NCI-H748 treated with DMSO at 0.1 percent for 48 hours (cell line): Measurements from ENCODE around the gene TBXT.
"Not testable (repeated sequence)": the region's sequence is repeated elsewhere in the genome, so short reads cannot be mapped to it uniquely, and the experiment has no call there.

Experiments used
- DNase-seq: peaks from one replicate; lab custom pipeline; 2025; lab: John Stamatoyannopoulos, UW

The TBXT gene

DNA sequence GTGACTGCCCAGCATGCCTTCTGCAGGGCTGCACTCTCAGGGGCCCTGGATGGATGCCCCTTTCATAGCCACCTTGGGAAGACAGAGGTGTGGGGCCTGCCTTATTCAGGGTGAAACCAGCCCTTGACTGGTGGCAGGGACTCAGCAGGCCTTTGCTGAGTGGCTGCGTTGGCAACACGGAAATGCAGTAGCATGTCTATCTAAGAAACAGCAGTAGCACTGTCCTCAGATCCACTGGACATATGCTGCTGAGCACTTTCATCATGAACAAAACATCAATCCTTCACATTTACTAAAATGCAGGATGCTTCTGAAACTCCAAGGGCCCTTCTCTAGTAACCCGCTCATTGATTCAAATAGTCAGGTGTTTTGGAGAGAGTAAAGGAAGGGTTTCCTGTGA lies 4.9 kb upstream of the TBXT start:
- no peak for DNase-seq

DNA sequence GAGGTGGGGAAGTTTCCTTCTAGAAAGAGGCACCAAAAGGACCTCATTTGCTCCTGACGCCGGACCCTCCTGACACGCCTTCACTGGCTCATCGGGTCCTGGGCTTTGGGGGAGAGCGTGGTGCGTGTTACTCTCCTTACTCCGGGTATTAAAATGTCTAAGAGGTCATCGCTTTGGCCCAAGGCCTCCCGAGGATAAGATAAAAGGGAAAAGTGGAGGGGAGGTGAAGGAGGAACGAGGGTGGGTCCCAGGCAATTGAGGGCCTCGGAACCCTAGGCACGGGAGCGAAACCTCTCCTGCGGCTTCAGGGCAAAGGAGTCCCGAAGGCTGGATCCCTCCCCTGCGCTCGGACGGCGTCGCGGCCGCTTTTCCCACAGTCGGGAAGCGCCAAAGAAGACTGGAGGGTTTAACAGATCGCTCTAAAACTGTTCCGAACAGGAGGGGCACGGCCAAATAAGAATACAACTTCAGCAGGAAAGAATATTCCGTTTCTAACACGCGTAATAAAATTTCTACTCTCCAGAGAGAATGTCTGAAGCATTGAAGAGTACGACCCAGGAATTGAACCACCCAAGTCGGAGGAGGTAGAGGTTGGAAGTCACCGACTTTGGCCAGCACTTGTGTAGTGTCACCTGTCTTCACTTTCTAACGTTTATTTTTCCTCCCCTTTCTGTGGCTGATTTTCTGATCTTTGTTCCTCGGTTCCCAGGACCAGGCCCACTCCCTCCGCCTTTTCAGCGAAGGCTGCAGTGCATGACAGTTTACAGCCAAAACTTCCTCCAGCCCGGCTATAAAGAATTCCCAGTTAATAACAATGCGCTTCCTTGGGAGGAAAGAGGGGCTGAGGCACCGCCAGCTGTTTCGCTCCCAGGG lies 2.1 kb upstream of the TBXT start:
- no peak for DNase-seq

DNA sequence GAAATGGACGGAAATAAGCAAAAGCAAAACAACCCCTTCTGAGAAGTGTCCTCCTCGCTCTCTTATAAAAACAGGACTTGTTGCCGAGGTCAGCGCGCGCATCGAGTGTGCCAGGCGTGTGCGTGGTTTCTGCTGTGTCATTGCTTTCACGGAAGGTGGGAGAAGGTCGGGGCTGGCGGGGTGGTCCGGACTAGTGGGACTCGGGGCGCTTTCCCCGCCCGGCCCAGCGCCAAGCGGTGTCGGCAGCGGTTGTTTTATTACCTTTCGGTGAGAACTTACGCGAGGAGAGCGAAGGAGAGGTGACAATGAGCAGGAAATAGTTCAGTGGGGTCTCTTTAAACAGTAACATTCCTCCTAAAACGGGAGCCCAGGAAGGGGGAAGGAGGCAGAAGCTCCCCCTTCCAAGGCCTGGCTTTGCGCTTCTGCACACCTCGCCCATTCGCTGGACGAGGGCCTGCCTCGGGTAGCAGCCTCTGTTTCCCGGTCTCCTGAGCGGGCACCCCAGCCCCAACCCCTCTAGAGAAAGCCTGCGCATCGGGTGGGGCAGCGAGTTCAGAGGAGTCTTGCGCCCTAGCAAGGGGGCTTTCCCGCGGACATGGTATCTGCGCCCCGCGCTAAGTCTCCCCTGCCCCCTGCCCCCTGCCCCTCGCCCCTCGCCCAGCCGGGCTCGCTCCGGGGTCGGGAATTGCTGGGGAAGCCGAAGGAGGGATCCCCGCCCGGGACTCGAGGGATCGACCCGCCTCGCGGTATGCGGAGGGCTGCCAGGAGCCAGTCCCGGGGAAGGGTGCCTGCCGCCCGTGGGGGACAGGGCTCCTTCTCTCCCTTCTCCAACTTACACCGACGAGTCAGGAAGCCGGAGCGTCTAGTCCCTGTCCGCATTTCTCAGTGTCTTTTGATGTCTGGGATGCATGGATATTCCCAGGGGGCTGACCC lies 1.2 kb upstream of the TBXT start:
- no peak for DNase-seq

DNA sequence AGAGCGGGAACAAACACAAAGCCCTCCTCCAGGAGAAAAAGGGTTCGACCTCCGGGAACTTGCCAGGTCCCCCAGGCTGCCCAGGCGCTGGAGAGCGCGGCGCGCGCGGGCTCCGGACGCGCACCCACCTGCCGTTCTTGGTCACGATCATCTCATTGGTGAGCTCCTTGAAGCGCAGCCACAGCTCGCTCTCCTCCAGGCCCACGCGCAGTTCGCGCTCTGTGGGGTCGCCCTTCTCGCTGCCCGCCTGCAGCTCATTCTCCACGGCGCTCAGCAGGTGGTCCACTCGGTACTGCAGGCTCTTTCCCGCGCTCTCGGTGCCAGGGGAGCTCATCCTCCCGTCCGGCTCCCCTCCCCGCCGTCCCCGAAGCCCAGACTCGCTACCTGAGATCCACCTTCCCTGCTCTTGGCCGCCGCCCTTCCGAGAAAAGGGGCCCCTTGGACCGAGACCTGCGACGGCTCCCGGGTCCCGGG lies 356 bp downstream of the TBXT start:
- no peak for DNase-seq

DNA sequence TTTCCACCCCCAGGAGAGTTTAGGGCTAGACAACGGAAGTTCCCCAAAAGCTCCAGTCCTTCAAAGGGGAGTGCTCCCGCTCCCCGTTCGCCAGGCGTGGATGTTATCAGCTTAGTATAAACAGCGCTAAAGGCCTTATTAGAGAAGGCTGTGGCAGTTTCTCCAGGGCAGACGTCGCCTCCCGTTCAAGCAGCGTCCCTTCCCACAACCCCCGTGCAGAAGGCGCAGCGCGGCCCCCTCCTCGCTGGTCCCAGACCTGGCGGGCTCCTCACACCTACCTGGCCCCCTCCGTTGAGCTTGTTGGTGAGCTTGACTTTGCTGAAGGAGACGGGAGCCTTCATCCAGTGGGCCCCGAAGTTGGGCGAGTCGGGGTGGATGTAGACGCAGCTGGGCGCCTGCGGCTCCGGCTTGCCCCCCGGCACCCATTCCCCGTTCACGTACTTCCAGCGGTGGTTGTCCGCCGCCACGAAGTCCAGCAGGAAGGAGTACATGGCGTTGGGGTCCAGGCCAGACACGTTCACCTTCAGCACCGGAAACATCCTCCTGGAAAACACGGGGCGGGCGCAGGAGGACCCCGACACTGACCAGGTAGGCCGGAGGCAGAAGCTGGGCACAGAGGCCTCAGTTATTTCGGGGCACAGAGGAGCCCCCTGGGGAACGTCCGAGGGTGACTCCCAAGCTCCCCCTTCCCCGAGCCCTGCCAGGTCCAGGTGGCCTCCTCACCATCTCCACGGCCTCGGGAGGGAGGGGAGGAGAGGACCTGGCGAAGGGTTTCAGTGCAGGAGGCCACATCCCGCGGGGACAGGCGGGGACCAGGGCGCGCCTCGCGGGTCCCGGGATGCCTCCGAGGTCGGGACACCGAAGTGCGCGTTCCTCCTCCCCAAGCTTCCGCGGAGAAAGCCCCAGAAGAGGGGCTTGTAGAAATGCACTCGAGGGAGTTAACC lies 1.1 kb downstream of the TBXT start:
- DNase-seq = no peak

DNA sequence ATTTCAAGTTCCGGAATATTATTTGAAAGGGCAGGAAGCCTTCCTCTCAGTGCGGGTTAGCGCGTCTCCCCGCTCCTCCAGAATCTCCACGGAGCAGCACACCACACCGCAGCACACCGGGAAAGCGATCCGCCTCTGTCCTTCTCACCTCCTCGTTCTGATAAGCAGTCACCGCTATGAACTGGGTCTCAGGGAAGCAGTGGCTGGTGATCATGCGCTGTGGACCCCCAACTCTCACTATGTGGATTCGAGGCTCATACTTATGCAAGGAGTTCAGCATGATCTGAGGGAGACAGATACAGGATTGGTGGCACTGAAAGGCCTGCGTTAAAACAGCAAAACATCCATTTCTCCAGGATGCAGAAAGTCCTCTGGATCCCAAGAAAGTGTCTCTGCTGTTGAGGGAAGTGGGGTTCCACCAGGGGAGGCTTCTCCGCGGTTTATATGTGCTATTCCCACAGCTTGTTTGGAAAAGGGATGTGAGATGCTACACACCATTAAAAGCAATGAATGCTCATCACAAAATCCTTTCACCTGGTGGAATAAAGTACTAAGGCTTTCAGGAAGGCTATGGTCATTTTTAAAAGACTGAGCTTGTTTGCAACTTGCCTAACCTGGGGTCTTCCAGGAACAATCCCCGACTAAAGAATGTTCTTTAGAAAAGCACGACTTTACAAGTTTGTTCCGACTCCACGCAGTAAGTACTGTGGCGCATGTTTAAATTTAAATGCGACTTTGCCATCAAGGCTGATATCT lies 1.9 kb downstream of the TBXT start:
- DNase-seq = no peak

DNA sequence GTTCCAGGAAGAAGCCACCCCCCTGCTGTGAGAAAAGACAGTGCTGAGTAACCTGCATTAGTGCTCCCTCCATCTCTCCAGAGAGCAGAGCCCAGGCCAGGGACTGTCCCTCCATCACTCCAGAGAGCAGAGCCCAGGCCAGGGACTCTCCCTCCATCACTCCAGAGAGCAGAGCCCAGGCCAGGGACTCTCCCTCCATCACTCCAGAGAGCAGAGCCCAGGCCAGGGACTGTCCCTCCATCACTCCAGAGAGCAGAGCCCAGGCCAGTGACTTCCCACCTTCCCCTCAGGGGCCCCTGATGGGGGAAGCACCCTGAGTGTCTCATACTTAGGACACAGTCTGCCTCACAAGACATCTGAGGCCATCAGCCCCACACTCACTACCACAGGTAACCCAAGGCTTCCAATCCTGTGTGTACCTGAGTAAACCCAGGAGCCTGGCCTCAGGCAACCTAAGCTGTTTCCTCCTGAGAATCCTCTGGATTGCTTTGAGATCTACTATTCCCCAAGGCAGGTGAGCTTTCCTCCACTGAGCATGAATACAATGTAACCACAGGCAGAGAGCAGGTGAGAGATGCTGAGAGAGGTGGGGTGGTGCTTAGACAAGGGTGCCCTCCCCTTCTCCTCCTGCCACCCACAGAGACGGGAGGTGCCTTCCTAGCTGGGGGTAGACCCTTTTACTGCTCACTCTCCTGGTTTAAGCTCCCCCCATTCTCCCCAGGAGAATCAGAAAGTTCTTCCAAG lies 4.9 kb downstream of the TBXT start:
- DNase-seq = no peak

DNA sequence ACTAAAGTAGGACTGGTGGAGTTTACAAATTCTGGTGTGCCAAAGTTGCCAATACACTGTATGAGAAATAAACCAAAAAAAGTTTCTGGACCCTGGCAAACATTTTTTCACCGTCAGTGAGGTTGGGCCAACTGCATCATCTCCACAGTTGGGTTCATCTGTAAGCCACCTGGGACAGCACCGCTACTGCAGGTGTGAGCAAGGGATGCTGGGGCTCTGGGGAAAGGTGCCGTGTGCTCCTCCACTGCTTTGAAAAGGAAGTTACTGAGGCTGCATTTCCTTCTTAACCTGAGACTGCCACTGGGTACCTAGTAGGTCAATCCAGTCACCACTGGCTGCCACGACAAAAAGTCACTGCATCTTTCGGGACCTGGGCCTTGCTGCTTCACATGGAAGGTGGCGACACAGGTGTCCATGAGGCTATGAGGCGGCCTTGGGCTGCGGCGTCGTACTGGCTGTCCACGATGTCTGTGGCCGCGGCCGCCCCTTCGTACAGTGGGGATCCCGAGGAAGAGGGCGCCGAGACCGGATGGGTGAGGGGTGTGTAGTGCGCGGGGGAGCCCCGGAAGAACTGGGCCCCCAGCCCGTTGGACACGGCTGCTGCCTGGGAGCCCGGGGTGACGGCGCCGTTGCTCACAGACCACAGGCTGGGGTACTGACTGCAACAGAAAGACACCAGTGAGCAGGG lies 9.6 kb downstream of the TBXT start:
- DNase-seq = no peak

DNA sequence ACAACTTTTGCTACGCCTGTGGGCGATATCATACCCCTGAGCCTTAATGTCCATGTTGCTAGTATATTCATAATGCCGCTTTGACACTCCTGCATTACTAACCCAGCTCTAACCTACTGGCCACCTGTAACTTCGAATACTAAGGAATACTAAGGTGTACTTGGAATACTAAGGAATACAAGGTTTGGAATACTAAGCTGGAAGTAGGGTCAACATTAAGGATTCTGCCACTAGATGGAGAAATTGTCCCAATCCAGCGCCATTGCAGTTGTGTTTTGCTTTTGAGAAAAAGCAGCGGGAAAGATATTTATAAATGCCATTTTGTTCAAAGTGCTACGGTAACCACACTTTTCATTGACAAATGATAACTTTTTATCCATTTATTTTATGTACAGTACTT lies 10.7 kb downstream of the TBXT start:
- peak; percentile 17 for DNase-seq

DNA sequence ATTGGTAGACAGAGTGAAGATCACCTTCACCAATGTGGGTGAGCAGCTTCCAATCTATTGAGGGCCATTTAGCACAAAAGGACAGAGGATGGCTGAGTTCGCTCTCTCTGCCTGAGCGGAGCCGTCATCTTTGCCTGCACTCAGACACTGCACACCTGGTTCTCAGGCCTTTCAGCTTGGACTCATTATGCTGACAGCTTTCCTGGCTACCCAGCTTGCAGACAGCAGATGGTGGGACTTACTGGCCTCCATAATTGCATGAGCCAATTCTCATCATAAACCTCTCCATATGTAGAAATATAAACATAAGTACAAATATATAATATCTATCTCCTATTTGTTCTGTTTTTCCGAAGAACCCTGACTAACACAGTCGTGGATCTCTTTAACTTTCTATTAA lies 13.7 kb downstream of the TBXT start:
- peak; percentile 30 for DNase-seq

DNA sequence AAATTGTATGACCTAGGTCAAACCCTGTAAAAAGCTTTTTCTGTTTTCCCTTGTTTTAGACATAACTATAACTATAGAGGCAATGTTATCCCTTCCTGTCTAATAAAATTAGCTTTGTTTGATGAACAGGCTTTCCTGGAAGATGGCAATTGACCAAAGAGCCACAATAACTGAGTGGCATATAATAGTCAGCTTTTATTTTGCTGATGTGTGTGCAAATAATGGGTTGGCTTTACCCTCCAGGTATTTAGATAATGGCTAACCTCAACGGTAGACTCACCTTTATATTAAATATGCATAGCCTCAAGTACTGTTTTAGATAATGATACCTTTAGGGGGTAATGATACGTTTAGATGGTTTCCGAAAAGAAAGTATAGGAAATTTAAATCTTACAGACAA lies 15.0 kb downstream of the TBXT start:
- peak; percentile 86 for DNase-seq

DNA sequence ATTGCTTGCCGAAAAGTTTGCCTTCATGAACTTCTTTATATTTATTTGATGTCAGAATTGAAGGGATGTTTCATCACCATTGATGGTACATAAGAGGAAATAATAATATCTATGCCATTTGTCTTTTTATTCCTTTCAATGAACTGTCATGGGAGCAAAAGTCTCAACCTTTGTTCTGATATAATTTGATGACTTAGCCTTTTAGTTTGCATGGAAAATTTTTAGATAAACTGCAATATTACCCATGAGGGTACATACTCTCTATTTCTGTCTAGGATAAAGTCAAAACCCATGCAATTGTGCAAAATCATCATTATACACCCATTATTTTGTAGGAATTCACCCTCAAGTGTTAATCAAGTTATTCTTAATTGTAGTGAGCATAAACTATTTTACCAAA lies 15.9 kb downstream of the TBXT start:
- no peak for DNase-seq

DNA sequence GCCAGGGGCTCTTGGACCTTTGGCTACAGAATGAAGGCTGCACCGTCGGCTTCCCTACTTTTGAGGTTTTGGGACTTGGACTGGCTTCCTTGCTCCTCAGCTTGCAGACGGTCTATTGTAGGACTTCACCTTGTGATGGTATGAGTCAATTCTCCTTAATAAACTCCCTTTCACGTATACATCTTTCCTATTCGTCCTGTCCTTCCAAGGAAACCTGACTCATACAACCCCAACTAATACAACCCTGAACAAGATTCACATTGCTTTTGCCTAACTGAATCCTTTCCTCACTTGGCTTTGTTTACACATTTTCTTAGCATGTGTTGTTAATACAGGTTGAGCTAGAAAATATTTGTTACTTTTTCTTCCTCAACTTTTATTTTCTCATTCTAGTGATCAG lies 21.9 kb downstream of the TBXT start:
- DNase-seq = no peak

DNA sequence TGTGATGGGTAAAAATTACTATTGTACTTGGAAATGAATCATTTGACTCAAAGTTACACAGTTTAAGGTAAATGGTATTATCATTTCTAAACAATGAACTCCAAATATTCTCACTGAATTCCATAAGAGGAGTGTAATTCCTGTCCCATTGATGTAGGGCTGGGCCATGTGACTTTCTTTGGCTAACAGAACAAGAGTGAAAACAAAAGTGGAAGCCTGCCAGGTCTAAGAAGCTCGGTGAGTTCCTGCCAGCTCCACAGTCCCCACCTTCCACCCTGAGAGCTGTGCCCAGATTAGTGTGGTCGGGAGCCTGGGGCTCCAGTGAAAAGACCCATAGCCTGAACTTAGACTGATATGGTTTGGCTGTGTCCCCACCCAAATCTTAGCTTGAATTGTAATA lies 24.6 kb downstream of the TBXT start:
- DNase-seq = no peak

DNA sequence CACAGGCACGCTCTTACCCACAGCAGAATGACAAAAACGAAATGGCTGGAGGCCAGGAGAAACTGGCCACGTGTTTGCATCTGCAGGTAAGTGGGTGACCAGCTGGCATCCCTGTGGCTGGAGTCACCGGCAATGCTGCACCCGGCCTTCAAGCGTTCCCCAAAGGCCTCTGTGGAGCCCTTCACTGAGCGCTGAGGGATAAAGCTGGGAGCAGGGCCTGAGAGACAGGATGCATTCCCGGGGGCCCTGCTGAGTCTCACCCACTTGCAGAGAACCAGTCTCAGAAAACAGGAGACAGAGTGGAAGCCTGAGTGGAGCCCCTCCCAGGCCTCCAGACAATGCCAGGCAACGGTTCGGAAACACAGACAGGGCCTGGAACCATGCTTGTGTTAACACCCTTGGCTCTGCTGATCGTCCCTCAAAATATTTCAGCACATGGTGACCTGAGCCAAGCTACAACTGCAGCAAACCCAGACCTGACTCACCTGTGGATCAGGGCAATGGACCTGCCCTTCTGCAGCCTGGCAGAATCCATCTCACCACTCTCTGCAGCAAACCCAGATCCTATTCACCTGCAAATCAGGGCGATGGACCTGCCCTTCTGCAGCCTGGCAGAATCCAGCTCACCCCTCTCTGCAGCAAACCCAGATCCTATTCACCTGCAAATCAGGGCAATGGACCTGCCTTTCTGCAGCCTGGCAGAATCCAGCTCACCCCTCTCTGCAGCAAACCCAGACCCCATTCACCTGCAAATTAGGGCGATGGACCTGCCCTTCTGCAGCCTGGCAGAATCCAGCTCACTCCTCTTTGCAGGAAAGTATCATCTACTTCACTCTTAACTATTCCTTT lies 39.8 kb downstream of the TBXT start:
- no peak for DNase-seq

DNA sequence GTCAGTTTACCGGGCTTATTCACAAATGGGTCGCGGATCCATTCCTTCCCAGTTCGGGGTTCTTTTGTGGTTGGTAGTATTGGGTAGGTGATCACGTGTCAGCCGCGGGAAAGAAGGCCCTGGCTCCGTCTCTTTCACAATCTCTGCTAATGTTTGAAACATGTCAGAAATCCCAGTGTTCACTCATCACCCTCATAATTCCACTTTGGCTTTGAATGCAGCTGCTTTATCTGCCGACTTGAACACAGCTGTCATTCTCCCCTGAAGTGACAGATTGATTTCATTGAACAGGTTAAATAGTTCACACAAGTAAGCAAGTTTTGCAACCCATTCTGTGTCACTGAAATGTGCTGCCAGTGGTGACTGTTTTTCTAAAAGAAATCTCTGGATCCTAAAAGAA lies 44.5 kb downstream of the TBXT start:
- DNase-seq = not testable (repeated sequence)

DNA sequence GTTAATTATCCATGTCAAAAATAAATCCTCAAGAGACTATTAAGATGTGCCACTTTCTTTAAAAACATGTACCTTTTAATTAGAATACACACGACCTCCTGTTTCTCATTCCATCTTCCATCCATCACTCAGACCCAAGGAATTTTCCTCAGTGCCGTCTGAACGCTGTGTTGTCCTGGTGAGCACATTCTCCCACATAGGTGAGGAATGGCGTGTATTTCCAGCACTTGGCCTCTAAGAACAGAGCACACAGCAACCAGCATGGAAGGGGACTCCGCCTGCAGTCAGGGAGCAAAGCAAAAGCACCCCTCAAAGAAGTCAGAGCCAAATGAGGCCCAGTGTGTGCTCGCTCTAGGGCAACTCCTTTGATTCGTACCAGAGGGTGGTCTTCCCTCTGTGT lies 45.9 kb downstream of the TBXT start:
- no peak for DNase-seq

DNA sequence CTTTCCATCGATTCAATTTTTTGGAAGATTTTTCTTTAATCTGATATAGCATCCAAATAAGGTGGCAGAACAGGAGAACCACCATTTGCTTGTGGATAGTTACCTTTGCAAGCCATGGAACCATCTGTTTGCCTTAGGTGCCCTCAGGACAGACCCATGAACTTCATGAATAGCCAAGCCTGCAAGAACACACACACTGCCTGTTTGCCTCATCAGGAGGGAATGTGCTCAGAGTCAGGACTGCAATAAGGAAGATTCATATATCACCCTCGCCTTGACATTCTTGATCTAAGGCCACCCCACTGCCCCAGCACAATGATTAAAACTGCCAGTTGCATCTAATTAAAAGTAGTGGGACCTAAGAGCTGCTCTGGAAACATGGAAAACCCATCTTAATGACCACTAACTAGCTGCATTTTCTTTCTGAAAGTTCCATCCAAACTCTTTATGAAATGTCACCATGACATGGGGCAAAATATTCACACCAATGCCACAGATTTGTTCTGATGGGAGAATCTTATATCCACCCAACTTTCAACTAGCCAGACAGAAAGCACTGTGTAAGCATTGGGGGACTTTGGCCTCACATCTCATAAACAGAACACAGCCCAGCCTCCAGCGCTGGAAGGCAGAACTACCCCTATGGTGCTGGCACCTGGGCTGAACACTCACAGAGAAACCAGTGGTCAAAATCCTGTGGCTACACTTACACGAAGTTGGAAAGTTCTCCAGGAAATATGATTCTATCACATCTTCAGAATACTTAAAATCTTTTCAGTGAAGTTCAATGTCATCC lies 48.3 kb downstream of the TBXT start:
- no peak for DNase-seq
